Stimulated activated CD4-positive, alpha-beta T cell treated with anti-CD3 and anti-CD28 coated beads, Interleukin-1b, Interleukin-23, amount 100 ng/mL, for 4 hours (primary cell): ENCODE data around the gene FXYD7.
"Not testable (repeated sequence)": the region's sequence is repeated elsewhere in the genome, so short reads cannot be mapped to it uniquely, and the experiment has no call there.

Experiments
- DNase-seq, 2 donors: peaks; one replicate each; pipeline ENCODE4 v3.0.0-alpha.2; 2020; ENCODE audit warnings: low read depth in 2 of 2

FXYD7 gene

DNA sequence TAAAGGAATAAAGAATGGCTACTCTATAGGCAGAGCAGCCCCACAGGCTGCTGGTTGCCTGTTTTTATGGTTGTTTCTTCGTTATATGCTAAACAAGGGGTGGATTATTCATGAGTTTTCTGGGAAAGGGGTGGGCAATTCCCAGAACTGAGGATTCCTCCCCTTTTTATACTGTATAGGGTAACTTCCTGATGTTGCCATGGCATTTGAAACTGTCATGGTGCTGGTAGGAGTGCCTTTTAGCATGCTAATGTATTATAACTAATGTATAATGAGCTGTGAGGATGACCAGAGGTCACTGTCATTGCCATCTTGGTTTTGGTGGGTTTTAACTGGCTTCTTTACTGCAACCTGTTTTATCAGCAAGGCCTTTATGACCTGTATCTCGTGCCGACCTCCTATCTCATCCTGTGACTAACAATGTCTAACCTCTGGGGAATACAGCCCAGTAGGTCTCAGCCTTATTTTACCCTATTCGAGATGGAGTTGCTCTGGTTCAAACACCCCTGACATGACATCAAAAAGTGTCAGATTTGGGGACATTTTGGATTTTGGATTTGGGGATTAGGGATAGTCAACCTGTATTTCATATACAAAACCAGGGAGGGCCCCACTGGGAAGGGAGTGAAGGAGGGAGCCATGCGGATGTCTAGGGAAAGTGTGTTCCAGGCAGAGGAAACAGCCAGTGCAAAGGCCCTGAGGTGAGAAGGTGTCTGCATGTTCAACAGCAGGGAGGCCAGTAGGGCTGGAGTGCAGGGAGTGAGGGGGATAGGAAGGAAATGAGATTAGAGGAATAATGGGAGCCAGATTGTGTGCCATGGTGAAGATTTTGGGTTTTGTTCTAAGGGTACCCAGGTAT is 22.4 kb downstream of the FXYD7 start:
- DNase-seq, result no peak

- no peak for DNase-seq
Observed at GRCh38 chr19:35166100-35167063, 23.3 kb downstream of the FXYD7 start.

- DNase-seq, result no peak
Observed at GRCh38 chr19:35167251-35168119, 24.4 kb downstream of the FXYD7 start.

DNA sequence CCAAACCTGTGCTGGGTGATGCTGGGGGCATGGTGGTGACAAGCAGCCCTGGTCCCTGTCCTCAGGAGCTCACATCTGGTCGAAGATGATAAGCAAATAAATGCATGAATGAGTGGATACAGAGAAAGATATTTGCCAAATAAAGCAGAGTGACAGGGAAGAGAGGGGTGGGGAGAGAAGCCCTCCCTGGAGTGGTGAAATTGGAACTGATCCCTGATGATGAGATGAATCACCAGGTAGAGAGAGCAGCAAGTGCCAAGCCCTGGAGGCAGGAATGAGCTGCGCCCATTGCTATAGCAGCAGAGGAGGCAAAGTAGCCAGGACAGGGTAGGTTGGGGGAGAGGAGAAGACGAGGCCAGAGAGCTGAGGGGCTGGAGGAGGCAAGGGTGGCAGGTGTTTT is 25.1 kb downstream of the FXYD7 start:
- no peak for DNase-seq

DNA sequence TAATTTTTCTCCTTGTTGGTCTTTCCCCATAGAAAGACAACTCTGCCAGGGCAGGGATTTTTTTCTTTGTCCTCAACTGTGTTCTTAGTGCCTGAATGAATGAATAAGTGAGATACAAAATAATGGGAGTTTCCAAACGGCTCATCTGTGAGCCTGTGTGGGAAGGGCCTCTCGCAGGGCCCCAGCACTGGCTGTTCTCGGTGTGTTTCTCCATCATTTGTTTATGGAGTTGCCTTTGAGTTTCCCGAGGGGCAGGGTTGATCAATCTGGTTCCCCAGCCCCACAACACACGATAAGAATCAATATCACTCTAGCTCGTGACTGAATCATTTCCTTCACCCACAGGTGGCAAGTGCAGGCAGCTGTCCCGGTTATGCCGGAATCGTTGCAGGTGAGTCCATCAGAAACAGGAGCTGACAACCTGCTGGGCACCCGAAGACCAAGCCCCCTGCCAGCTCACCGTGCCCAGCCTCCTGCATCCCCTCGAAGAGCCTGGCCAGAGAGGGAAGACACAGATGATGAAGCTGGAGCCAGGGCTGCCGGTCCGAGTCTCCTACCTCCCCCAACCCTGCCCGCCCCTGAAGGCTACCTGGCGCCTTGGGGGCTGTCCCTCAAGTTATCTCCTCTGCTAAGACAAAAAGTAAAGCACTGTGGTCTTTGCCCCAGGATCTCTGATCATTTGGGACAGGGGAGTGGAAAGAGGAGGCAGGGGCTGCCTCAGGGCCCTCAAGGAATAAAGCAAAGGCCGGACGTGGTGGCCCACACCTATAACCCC is 26.4 kb downstream of the FXYD7 start:
- no peak for DNase-seq

- no peak for DNase-seq
Observed at GRCh38 chr19:35170359-35171061, 27.5 kb downstream of the FXYD7 start.

- no peak for DNase-seq
Observed at GRCh38 chr19:35171730-35172129, 28.7 kb downstream of the FXYD7 start.

GRCh38 chr19:35174226-35174625 is 31.2 kb downstream of the FXYD7 start:
- DNase-seq, result no peak

DNA sequence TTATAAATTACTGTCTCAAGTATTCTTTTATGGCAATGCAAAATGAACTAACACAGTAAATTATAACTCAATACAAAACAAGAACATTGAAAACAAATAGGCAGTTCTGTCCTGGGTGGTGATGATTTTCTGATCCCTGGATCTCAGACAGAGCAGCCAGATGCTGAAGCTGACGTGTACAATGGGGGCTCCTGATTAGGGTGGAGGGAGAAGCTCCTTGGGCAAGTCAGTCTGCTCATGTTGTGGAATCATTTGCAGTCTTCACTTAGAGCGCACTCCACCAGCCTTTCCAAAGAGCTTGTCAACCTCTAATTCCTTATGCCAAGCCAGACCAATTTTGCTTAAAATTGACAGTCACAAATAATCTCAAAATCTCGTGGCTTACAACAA is 33.1 kb downstream of the FXYD7 start:
- DNase-seq, result no peak

DNA sequence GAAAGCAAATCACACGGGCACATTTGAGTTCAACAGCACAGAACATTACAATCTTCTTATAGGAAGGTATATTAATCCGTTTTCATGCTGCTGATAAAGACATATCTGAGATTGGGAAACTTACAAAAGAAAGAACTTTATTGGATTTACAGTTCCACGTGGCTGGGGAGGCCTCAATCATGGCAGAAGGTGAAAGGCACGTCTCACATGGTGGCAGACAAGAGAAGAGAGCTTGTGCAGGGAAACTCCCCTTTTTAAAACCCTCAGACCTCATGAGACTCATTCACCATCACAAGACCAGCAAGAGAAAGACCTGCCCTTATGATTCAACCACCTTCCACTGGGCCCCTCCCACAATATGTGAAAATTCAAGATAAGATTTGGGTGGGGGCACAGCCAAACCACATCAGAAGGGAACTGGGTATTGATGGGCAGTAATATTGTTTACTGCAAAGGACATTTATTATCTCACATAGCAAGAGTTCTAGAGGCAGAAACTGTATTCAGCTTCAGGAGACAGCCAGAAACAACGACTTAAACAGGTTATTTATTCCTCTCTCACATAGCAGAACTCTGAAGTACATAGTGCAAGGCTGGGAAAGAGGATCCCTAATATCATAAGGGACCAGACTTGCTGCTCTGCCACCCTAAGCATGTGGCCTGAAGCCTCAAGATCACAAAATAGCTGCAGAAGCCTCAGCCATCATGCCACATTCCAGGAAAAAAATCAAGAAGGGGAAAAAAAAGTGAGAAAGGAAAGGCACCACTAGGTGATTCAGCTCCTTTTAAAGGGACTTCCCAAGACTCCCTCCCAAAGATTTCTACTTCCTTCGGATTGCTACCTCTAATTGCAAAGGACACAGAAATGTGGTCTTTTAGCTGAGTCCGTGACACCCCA is 34.6 kb downstream of the FXYD7 start:
- DNase-seq, result no peak

- no peak for DNase-seq
Observed at GRCh38 chr19:35178701-35179100, 35.6 kb downstream of the FXYD7 start.

GRCh38 chr19:35179830-35180229 is 36.8 kb downstream of the FXYD7 start:
- DNase-seq, result no peak

DNA sequence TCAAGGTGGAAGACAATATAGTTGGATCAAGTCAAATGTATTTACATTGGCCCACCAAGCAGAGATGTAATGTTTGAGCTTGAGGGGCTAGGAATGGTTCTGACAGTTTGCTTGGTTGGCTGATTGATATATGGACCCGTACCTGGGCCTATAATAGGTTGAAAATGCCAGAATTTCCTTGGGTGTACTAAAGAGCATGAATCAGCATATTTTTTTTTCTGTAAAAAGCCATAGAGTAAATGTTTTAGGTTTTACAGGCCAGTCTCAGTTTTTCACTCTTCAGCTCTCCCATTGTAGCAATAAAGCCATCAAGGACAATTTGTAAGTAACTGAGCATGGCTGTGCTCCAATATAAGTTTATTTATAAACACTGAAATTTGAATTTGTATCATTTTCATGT is 38.3 kb downstream of the FXYD7 start:
- DNase-seq, result no peak

DNA sequence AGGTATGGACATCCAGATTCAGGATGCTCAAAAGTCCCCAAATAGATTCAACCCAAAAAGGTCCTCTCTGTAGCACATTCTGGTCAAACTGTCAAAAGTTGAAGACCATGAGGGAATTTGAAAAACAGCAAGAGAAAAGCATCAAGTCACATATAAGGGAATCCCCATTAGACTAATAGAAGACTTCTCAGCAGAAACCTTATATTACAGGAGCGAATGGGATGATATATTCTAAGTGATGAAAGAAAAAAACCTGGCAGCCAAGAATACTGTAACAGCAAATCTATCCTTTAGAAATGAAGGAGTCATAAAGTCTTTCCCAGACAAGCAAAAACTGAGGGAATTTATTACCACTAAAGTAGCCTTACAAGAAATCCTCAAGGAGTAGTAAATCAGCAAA is 41.2 kb downstream of the FXYD7 start:
- DNase-seq, result no peak

GRCh38 chr19:35184884-35185283 is 41.8 kb downstream of the FXYD7 start:
- DNase-seq, result no peak

- no peak for DNase-seq
Observed at GRCh38 chr19:35194012-35194984, 51.2 kb downstream of the FXYD7 start.

DNA sequence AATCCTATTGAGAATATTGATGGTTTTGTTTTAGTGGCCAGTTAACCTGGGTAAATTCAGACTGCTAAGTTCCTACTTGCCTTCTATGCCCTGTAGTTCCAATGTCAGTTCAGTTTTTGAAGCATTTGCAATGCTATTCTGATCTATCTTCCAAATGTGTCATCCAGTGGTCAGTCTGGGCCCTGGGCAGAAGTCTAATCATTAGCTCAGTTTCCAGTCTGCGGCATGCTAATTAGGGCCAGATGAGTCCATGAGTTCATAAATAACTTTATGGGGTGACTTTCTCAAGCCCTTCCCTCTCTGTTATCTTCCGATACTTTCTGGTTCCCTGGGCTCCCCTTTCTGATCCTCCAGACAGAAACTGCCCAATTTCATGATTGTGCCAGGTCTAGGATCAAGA is 52.8 kb downstream of the FXYD7 start:
- DNase-seq, result no peak

- DNase-seq, result not testable (repeated sequence)
Observed at GRCh38 chr19:35196861-35197260, 53.8 kb downstream of the FXYD7 start.
